CD4-positive, alpha-beta memory T cell (primary cell): ENCODE results near the gene FMN1. TPM values are rescaled to one million over a fixed set of nuclear protein-coding genes. Genes with fewer than 3 reads are reported as not detected.

Source experiments
- CTCF ChIA-PET: fragments of 350-600 bp; sonication (Branson Sonifier 250); formaldehyde crosslinking; loops from one replicate; lab custom pipeline; 2021; ENCODE audit warnings: inconsistent platforms; ENCODE audit not compliant: partially characterized antibody; lab: Charles Lee
- POLR2A ChIA-PET: fragments of 350-600 bp; sonication (Branson Sonifier 250); formaldehyde crosslinking; loops from one replicate; lab custom pipeline; 2021; ENCODE audit not compliant: partially characterized antibody; lab: Charles Lee
- DNase-seq, 5 donors: peaks; one replicate each; pipeline versions ENCODE4 v3.0.0 to v3.0.0-alpha.2; 2020 to 2022; ENCODE audit warnings: mixed read lengths in 1 of 5
- H3K27ac ChIP-seq: one replicate; pipeline ENCODE4 v1.7.0; 2013; ENCODE audit warnings: low read depth, low read length
- H3K27me3 ChIP-seq: 2 replicates; pipeline ENCODE4 v1.7.0; 2013; ENCODE audit warnings: mild to moderate bottlenecking, low read length, moderate library complexity; ENCODE audit not compliant: insufficient read depth
- H3K36me3 ChIP-seq: 2 replicates; pipeline ENCODE4 v1.7.0; 2013; ENCODE audit warnings: mild to moderate bottlenecking, low read length, moderate library complexity; ENCODE audit not compliant: insufficient read depth
- H3K4me1 ChIP-seq: 2 replicates; pipeline ENCODE4 v1.7.0; 2013; ENCODE audit warnings: mild to moderate bottlenecking, low read length, moderate library complexity; ENCODE audit not compliant: insufficient read depth
- H3K4me3 ChIP-seq, 2 donors: one replicate each; pipeline ENCODE4 v1.7.0; 2013; ENCODE audit warnings: low read length in 2 of 2, mild to moderate bottlenecking in 1 of 2
- H3K9me3 ChIP-seq, 2 donors: one replicate each; pipeline ENCODE4 v1.7.0; 2013; ENCODE audit warnings: low read length in 2 of 2, control low read depth in 1 of 2; ENCODE audit not compliant: control insufficient read depth in 1 of 2
- H3K27ac Mint-ChIP-seq, 7 donors: one replicate each; pipeline ENCODE4 v1.8.0; 2020 to 2021; ENCODE audit warnings: mixed read lengths in 7 of 7, mild to moderate bottlenecking in 6 of 7, inconsistent platforms in 3 of 7, moderate library complexity in 3 of 7
- H3K27me3 Mint-ChIP-seq, 2 donors: one replicate each; pipeline ENCODE4 v1.8.0; 2020 to 2021; ENCODE audit warnings: mixed read lengths in 2 of 2
- H3K36me3 Mint-ChIP-seq, 2 donors: one replicate each; pipeline ENCODE4 v1.8.0; 2020 to 2021; ENCODE audit warnings: mixed read lengths in 2 of 2, inconsistent platforms in 1 of 2, mild to moderate bottlenecking in 1 of 2
- H3K4me1 Mint-ChIP-seq, 4 donors: one replicate each; pipeline ENCODE4 v1.8.0; 2020 to 2021; ENCODE audit warnings: mixed read lengths in 4 of 4, mild to moderate bottlenecking in 1 of 4
- H3K4me3 Mint-ChIP-seq, 8 donors: one replicate each; pipeline ENCODE4 v1.8.0; 2020 to 2021; ENCODE audit warnings: mixed read lengths in 8 of 8, mild to moderate bottlenecking in 7 of 8, moderate library complexity in 6 of 8, inconsistent platforms in 3 of 8
- H3K9me3 Mint-ChIP-seq, 8 donors: one replicate each; pipeline ENCODE4 v1.8.0; 2020 to 2021; ENCODE audit warnings: mixed read lengths in 8 of 8, mild to moderate bottlenecking in 5 of 8, inconsistent platforms in 3 of 8, moderate library complexity in 1 of 8
- intact Hi-C: fragments of 100-400 bp; cut with micrococcal nuclease; formaldehyde crosslinking; loops from one replicate; pipeline ENCODE4 v1.15.1; 2023
- polyA plus RNA-seq, 2 donors: library from polyadenylated mRNA; unstranded; fragments of 300-500 nt; fragmentation: Illumina TruSeq; gene quantifications; one replicate each; pipeline ENCODE4 v1.2.3, GENCODE V29; 2021
- total RNA-seq, 2 experiments: library from RNA; stranded (reverse); gene quantifications; one replicate each; pipeline ENCODE4 v1.2.3, GENCODE V29; 2021

The FMN1 gene
- total and polyA plus RNA-seq, 4 experiments from 2014 or later: 0.02 to 0.84 (median 0.38) TPM

GRCh38 chr15:32737304-32737703, 457.2 kb downstream of the FMN1 start:
- no peak for DNase-seq
- Histone ChIP-seq H3K36me3 (no peaks in the 10 kb centered on the region), H3K27ac (no peak overlapping the region), H3K9me3 (no peaks in the 10 kb centered on the region), H3K4me3 (no peak overlapping the region), H3K27me3 (no peaks in the 10 kb centered on the region), H3K4me1 (no peaks in the 10 kb centered on the region)
- peaks cover 0 to 13% (median 6%) of the 10 kb centered on the region in 8 donors for H3K9me3 Mint-ChIP-seq
- peaks cover 17 to 19% of the 10 kb centered on the region in 2 donors for H3K27me3 Mint-ChIP-seq
- intact Hi-C loops: no loop called here
- POLR2A ChIA-PET: no interaction called here
- no peaks in the 10 kb centered on the region for H3K4me1 Mint-ChIP-seq
- CTCF ChIA-PET: no interaction called here
- H3K4me3 Mint-ChIP-seq: no peak overlapping the region
- H3K36me3 Mint-ChIP-seq: no peaks in the 10 kb centered on the region
- no peak overlapping the region for H3K27ac Mint-ChIP-seq

- peaks cover 19 to 20% of the 10 kb centered on the region in 2 donors for H3K27me3 Mint-ChIP-seq
- H3K4me1 Mint-ChIP-seq: no peaks in the 10 kb centered on the region
- Histone ChIP-seq H3K4me3 (no peak overlapping the region), H3K27me3 (no peaks in the 10 kb centered on the region), H3K9me3 (no peaks in the 10 kb centered on the region), H3K4me1 (no peaks in the 10 kb centered on the region), H3K27ac (no peak overlapping the region), H3K36me3 (no peaks in the 10 kb centered on the region)
- intact Hi-C loops: no loop called here
- no peak for DNase-seq
- peaks cover 0 to 13% (median 6%) of the 10 kb centered on the region in 8 donors for H3K9me3 Mint-ChIP-seq
- CTCF ChIA-PET: no interaction called here
- POLR2A ChIA-PET: no interaction called here
- no peaks in the 10 kb centered on the region for H3K36me3 Mint-ChIP-seq
- H3K4me3 Mint-ChIP-seq: no peak overlapping the region
- no peak overlapping the region for H3K27ac Mint-ChIP-seq
These were observed 457.8 kb downstream of the FMN1 start for GRCh38 chr15:32736701-32737061.

GRCh38 chr15:32735989-32736700, 458.4 kb downstream of the FMN1 start:
- Mint-ChIP-seq H3K36me3 (no peaks in the 10 kb centered on the region), H3K9me3 (peaks cover 0 to 13% (median 6%) of the 10 kb centered on the region in 8 donors), H3K4me1 (no peaks in the 10 kb centered on the region), H3K27ac (no peak overlapping the region), H3K27me3 (peaks cover 19 to 21% of the 10 kb centered on the region in 2 donors), H3K4me3 (no peak overlapping the region)
- no peaks in the 10 kb centered on the region for H3K27me3 ChIP-seq
- no peak overlapping the region for H3K4me3 ChIP-seq
- H3K36me3 ChIP-seq: no peaks in the 10 kb centered on the region
- DNase-seq: peak in 1 of 5 donors; percentile 25
- no peaks in the 10 kb centered on the region for H3K9me3 ChIP-seq
- no peak overlapping the region for H3K27ac ChIP-seq
- intact Hi-C loops: no loop called here
- ChIA-PET POLR2A (no interaction called here), CTCF (no interaction called here)
- H3K4me1 ChIP-seq: no peaks in the 10 kb centered on the region

GRCh38 chr15:32733281-32733680, 461.2 kb downstream of the FMN1 start:
- no peak overlapping the region for H3K4me3 ChIP-seq
- DNase-seq: no peak
- peaks cover 22 to 24% of the 10 kb centered on the region in 2 donors for H3K27me3 Mint-ChIP-seq
- H3K27me3 ChIP-seq: no peaks in the 10 kb centered on the region
- H3K36me3 Mint-ChIP-seq: no peaks in the 10 kb centered on the region
- H3K27ac Mint-ChIP-seq: no peak overlapping the region
- CTCF ChIA-PET: no interaction called here
- H3K27ac ChIP-seq: no peak overlapping the region
- no peaks in the 10 kb centered on the region for H3K4me1 ChIP-seq
- no peaks in the 10 kb centered on the region for H3K4me1 Mint-ChIP-seq
- no peak overlapping the region for H3K4me3 Mint-ChIP-seq
- POLR2A ChIA-PET: no interaction called here
- intact Hi-C loops: no loop called here
- H3K36me3 ChIP-seq: no peaks in the 10 kb centered on the region
- no peaks in the 10 kb centered on the region for H3K9me3 ChIP-seq
- peaks cover 0 to 11% (median 2%) of the 10 kb centered on the region in 8 donors for H3K9me3 Mint-ChIP-seq

- ChIA-PET POLR2A (no interaction called here), CTCF (no interaction called here)
- H3K4me1 ChIP-seq: no peaks in the 10 kb centered on the region
- Mint-ChIP-seq H3K4me3 (no peak overlapping the region), H3K27me3 (peaks cover 22 to 26% of the 10 kb centered on the region in 2 donors), H3K36me3 (no peaks in the 10 kb centered on the region), H3K9me3 (peaks cover 0 to 11% (median 2%) of the 10 kb centered on the region in 8 donors), H3K4me1 (no peaks in the 10 kb centered on the region), H3K27ac (no peak overlapping the region)
- no peaks in the 10 kb centered on the region for H3K9me3 ChIP-seq
- H3K27me3 ChIP-seq: no peaks in the 10 kb centered on the region
- DNase-seq: no peak
- no peak overlapping the region for H3K4me3 ChIP-seq
- intact Hi-C loops: no loop called here
- H3K36me3 ChIP-seq: no peaks in the 10 kb centered on the region
- H3K27ac ChIP-seq: no peak overlapping the region
These were observed 461.8 kb downstream of the FMN1 start for GRCh38 chr15:32732574-32733157.

GRCh38 chr15:32730677-32731654, 463.5 kb downstream of the FMN1 start:
- no peak overlapping the region for H3K27ac ChIP-seq
- CTCF ChIA-PET: no interaction called here
- Mint-ChIP-seq H3K9me3 (peaks cover 0 to 15% (median 2%) of the 10 kb centered on the region in 8 donors), H3K27me3 (peaks cover 15 to 20% of the 10 kb centered on the region in 2 donors), H3K36me3 (no peaks in the 10 kb centered on the region), H3K4me1 (no peaks in the 10 kb centered on the region), H3K4me3 (no peak overlapping the region), H3K27ac (no peak overlapping the region)
- peak in 1 of 5 donors; percentile 6 for DNase-seq
- no peaks in the 10 kb centered on the region for H3K36me3 ChIP-seq
- H3K4me3 ChIP-seq: no peak overlapping the region
- H3K9me3 ChIP-seq: no peaks in the 10 kb centered on the region
- H3K4me1 ChIP-seq: no peaks in the 10 kb centered on the region
- POLR2A ChIA-PET: no interaction called here
- intact Hi-C loops: no loop called here
- H3K27me3 ChIP-seq: no peaks in the 10 kb centered on the region
